Nephron progenitor cell (in vitro differentiated cells): ENCODE results near the gene ING4.

Experiments
- DNase-seq: peaks from one replicate; pipeline ENCODE4 v3.0.0; 2021
- H3K27ac Mint-ChIP-seq: 2 replicates; pipeline ENCODE4 v1.8.0; 2021; ENCODE audit warnings: mild to moderate bottlenecking, moderate library complexity, mixed read lengths
- H3K27me3 Mint-ChIP-seq: 2 replicates; pipeline ENCODE4 v1.8.0; 2021; ENCODE audit warnings: mild to moderate bottlenecking, low read depth, mixed read lengths; ENCODE audit not compliant: poor library complexity
- H3K36me3 Mint-ChIP-seq: 2 replicates; pipeline ENCODE4 v1.8.0; 2021; ENCODE audit warnings: low read depth, mixed read lengths
- H3K4me1 Mint-ChIP-seq: 2 replicates; pipeline ENCODE4 v1.8.0; 2021; ENCODE audit warnings: mixed read lengths
- H3K4me3 Mint-ChIP-seq: 2 replicates; pipeline ENCODE4 v1.8.0; 2021; ENCODE audit warnings: mild to moderate bottlenecking, moderate library complexity, mixed read lengths
- H3K9me3 Mint-ChIP-seq: 2 replicates; pipeline ENCODE4 v1.8.0; 2021; ENCODE audit warnings: mild to moderate bottlenecking, moderate library complexity, mixed read lengths
- CTCF ChIP-seq: fragments of 200-600 bp; sonication (generic); IDR thresholded peaks from 2 replicates; pipeline ENCODE4 v1.5.0; 2021; ENCODE audit warnings: antibody characterized with exemption

ING4 gene

GRCh38 chr12:6635856-6636531 is 26.9 kb downstream of the ING4 start, which contains the start of gene LPAR5:
Gene LPAR5 (minus strand): TSS chr12:6635959. CDS start chr12:6621248, 14,711 bp downstream.
- no peak for DNase-seq
- H3K27ac Mint-ChIP-seq: peak within 1 kb of the TSS; percentile 78
- no peak within 1 kb of the TSS for H3K4me3 Mint-ChIP-seq

DNA sequence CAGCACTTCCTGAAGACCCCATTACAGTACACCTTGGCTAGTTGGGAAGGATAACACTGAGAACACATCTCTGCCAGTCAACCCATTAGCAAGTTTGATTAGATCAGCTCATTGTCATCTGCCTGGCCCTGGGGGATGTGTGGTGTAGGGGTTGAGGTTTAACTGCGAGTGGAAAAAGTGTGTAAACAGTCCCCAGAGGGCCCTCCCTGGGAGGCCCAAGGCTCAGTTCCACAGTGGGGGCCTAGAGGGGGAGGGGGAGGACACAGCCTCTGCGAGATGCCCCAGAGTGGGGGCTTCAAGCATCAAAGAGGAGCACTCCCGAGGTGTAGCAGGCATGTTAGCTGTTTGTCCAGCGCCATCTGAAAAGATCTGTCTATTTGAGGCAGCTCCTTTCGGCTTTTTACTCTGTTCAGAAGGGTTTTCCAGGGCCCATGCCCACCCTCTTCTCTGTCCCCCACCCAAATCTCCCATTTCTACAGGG is 27.5 kb downstream of the ING4 start:
- Mint-ChIP-seq H3K27ac (peak overlapping the region; percentile 78), H3K36me3 (no peaks in the 10 kb centered on the region), H3K4me1 (peaks cover 59% of the 10 kb centered on the region), H3K27me3 (peaks cover 4% of the 10 kb centered on the region), H3K4me3 (no peak overlapping the region), H3K9me3 (no peaks in the 10 kb centered on the region)
- no peak for DNase-seq
- no peak for TF ChIP-seq CTCF

More at GRCh38 chr12:6635856-6636531, 26.9 kb downstream of the ING4 start, which contains the start of gene LPAR5:
- Mint-ChIP-seq H3K36me3 (no peaks in the 10 kb centered on the region), H3K4me1 (peaks cover 55% of the 10 kb centered on the region), H3K9me3 (no peaks in the 10 kb centered on the region), H3K27me3 (peaks cover 4% of the 10 kb centered on the region)
- TF ChIP-seq CTCF: no peak

- DNase-seq: no peak
- H3K27ac Mint-ChIP-seq: peak overlapping the region; percentile 94
Measured at GRCh38 chr12:6632026-6632983, 30.6 kb downstream of the ING4 start.

DNA sequence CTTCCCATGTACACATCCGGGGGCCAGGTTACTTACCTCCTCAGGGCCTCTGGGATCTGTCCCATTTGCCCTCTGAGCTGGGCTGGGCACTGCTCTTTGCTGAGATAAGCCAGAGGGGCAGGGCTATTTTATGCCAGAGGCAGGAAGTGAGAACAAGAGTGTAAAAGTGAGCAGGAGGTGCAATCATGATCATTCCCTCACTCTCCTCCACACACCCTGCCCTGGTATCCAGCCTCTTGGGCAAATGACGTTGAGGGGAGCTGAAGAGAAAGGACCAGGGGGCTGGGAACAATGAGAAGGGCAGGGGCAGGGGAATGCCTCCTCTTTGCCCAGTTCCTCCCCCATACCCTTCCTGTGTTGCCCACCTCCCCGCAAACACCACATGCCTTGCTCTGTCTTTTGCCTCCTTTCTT is 31.4 kb downstream of the ING4 start:
- Mint-ChIP-seq H3K27me3 (peaks cover 5% of the 10 kb centered on the region), H3K4me3 (no peak overlapping the region), H3K27ac (peak overlapping the region; percentile 94), H3K36me3 (no peaks in the 10 kb centered on the region), H3K4me1 (peaks cover 56% of the 10 kb centered on the region), H3K9me3 (no peaks in the 10 kb centered on the region)
- no peak for DNase-seq
- TF ChIP-seq CTCF: no peak

More at GRCh38 chr12:6632026-6632983, 30.6 kb downstream of the ING4 start:
- no peak for TF ChIP-seq CTCF
- no peaks in the 10 kb centered on the region for H3K36me3 Mint-ChIP-seq
- H3K4me1 Mint-ChIP-seq: peaks cover 53% of the 10 kb centered on the region
- peaks cover 8% of the 10 kb centered on the region for H3K27me3 Mint-ChIP-seq
- no peak overlapping the region for H3K4me3 Mint-ChIP-seq
- no peaks in the 10 kb centered on the region for H3K9me3 Mint-ChIP-seq

GRCh38 chr12:6630736-6631135 is 32.2 kb downstream of the ING4 start:
- H3K4me3 Mint-ChIP-seq: no peak overlapping the region
- no peaks in the 10 kb centered on the region for H3K9me3 Mint-ChIP-seq
- H3K36me3 Mint-ChIP-seq: no peaks in the 10 kb centered on the region
- DNase-seq: no peak
- peaks cover 51% of the 10 kb centered on the region for H3K4me1 Mint-ChIP-seq
- TF ChIP-seq CTCF: no peak
- H3K27me3 Mint-ChIP-seq: peaks cover 4% of the 10 kb centered on the region
- H3K27ac Mint-ChIP-seq: peak overlapping the region; percentile 73
